Rectal smooth muscle tissue (tissue), 1 donor: ENCODE results near the gene CAPN5.

ENCODE experiments used
- H3K27ac ChIP-seq: one replicate; pipeline ENCODE4 v1.7.0; 2013; ENCODE audit warnings: low read depth, low read length, inconsistent platforms
- H3K27me3 ChIP-seq: one replicate; pipeline ENCODE4 v1.7.0; 2013; ENCODE audit warnings: low read length; ENCODE audit not compliant: control insufficient read depth, insufficient read depth
- H3K36me3 ChIP-seq: one replicate; pipeline ENCODE4 v1.7.0; 2013; ENCODE audit warnings: low read length; ENCODE audit not compliant: control insufficient read depth, insufficient read depth
- H3K4me1 ChIP-seq: one replicate; pipeline ENCODE4 v1.7.0; 2013; ENCODE audit warnings: low read length; ENCODE audit not compliant: control insufficient read depth, insufficient read depth
- H3K4me3 ChIP-seq: one replicate; pipeline ENCODE4 v1.7.0; 2013; ENCODE audit warnings: low read length
- H3K9ac ChIP-seq: one replicate; pipeline ENCODE4 v1.7.0; 2013; ENCODE audit warnings: low read length

Gene CAPN5

GRCh38 chr11:77130763-77131513 is 64.2 kb downstream of the CAPN5 start:
- H3K36me3 ChIP-seq, result no peaks in the 10 kb centered on the region
- H3K27ac ChIP-seq, result no peak overlapping the region
- no peak overlapping the region for H3K4me3 ChIP-seq
- H3K4me1 ChIP-seq, result no peaks in the 10 kb centered on the region
- H3K9ac ChIP-seq, result no peak overlapping the region
- H3K27me3 ChIP-seq, result no peaks in the 10 kb centered on the region

- no peak overlapping the region for H3K27ac ChIP-seq
- H3K4me1 ChIP-seq, result no peaks in the 10 kb centered on the region
- no peak overlapping the region for H3K4me3 ChIP-seq
- no peaks in the 10 kb centered on the region for H3K36me3 ChIP-seq
- H3K9ac ChIP-seq, result no peak overlapping the region
- no peaks in the 10 kb centered on the region for H3K27me3 ChIP-seq
Observed at GRCh38 chr11:77131560-77131959, 64.8 kb downstream of the CAPN5 start.

- no peak overlapping the region for H3K27ac ChIP-seq
- no peak overlapping the region for H3K4me3 ChIP-seq
- no peak overlapping the region for H3K9ac ChIP-seq
- H3K4me1 ChIP-seq, result no peaks in the 10 kb centered on the region
- no peaks in the 10 kb centered on the region for H3K27me3 ChIP-seq
- no peaks in the 10 kb centered on the region for H3K36me3 ChIP-seq
Observed at GRCh38 chr11:77135069-77135468, 68.3 kb downstream of the CAPN5 start.

- no peaks in the 10 kb centered on the region for H3K4me1 ChIP-seq
- no peak overlapping the region for H3K4me3 ChIP-seq
- H3K9ac ChIP-seq, result no peak overlapping the region
- no peak overlapping the region for H3K27ac ChIP-seq
- no peaks in the 10 kb centered on the region for H3K27me3 ChIP-seq
- no peaks in the 10 kb centered on the region for H3K36me3 ChIP-seq
Observed at GRCh38 chr11:77136074-77136473, 69.3 kb downstream of the CAPN5 start.

GRCh38 chr11:77136784-77137420 is 70.1 kb downstream of the CAPN5 start:
- no peak overlapping the region for H3K27ac ChIP-seq
- no peak overlapping the region for H3K4me3 ChIP-seq
- no peaks in the 10 kb centered on the region for H3K36me3 ChIP-seq
- no peaks in the 10 kb centered on the region for H3K27me3 ChIP-seq
- no peaks in the 10 kb centered on the region for H3K4me1 ChIP-seq
- H3K9ac ChIP-seq, result no peak overlapping the region

- Histone ChIP-seq H3K27me3 (no peaks in the 10 kb centered on the region), H3K4me1 (no peaks in the 10 kb centered on the region), H3K9ac (no peak overlapping the region), H3K4me3 (no peak overlapping the region), H3K36me3 (no peaks in the 10 kb centered on the region), H3K27ac (no peak overlapping the region)
Observed at GRCh38 chr11:77137421-77137820, 70.7 kb downstream of the CAPN5 start.

- H3K9ac ChIP-seq, result no peak overlapping the region
- H3K4me1 ChIP-seq, result no peaks in the 10 kb centered on the region
- no peaks in the 10 kb centered on the region for H3K36me3 ChIP-seq
- no peak overlapping the region for H3K4me3 ChIP-seq
- no peaks in the 10 kb centered on the region for H3K27me3 ChIP-seq
- H3K27ac ChIP-seq, result no peak overlapping the region
Observed at GRCh38 chr11:77138106-77138649, 71.4 kb downstream of the CAPN5 start.

- H3K4me1 ChIP-seq, result no peaks in the 10 kb centered on the region
Observed at GRCh38 chr11:77139201-77139600, 72.4 kb downstream of the CAPN5 start.

GRCh38 chr11:77140231-77140851 is 73.6 kb downstream of the CAPN5 start:
- Histone ChIP-seq H3K36me3 (no peaks in the 10 kb centered on the region), H3K9ac (no peak overlapping the region), H3K4me1 (no peaks in the 10 kb centered on the region), H3K4me3 (no peak overlapping the region), H3K27me3 (no peaks in the 10 kb centered on the region), H3K27ac (no peak overlapping the region)

More at GRCh38 chr11:77139201-77139600, 72.4 kb downstream of the CAPN5 start:
- H3K36me3 ChIP-seq, result no peaks in the 10 kb centered on the region
- no peak overlapping the region for H3K27ac ChIP-seq
- no peaks in the 10 kb centered on the region for H3K27me3 ChIP-seq
- no peak overlapping the region for H3K4me3 ChIP-seq
- H3K9ac ChIP-seq, result no peak overlapping the region

- H3K27me3 ChIP-seq, result no peaks in the 10 kb centered on the region
- H3K27ac ChIP-seq, result no peak overlapping the region
- H3K4me1 ChIP-seq, result no peaks in the 10 kb centered on the region
- H3K36me3 ChIP-seq, result no peaks in the 10 kb centered on the region
- H3K4me3 ChIP-seq, result no peak overlapping the region
- no peak overlapping the region for H3K9ac ChIP-seq
Observed at GRCh38 chr11:77141034-77141433, 74.3 kb downstream of the CAPN5 start.

- Histone ChIP-seq H3K36me3 (no peaks in the 10 kb centered on the region), H3K9ac (no peak overlapping the region), H3K4me3 (no peak overlapping the region), H3K27me3 (no peaks in the 10 kb centered on the region), H3K4me1 (no peaks in the 10 kb centered on the region), H3K27ac (no peak overlapping the region)
Observed at GRCh38 chr11:77141475-77141874, 74.7 kb downstream of the CAPN5 start.

- no peak overlapping the region for H3K9ac ChIP-seq
- H3K27ac ChIP-seq, result no peak overlapping the region
- H3K4me1 ChIP-seq, result no peaks in the 10 kb centered on the region
- H3K27me3 ChIP-seq, result peaks cover under 1% of the 10 kb centered on the region
- no peak overlapping the region for H3K4me3 ChIP-seq
- no peaks in the 10 kb centered on the region for H3K36me3 ChIP-seq
Observed at GRCh38 chr11:77142091-77142975, 75.6 kb downstream of the CAPN5 start.
